ENCODE data around the gene RAP1GAP2. TPM values are rescaled to one million over a fixed set of nuclear protein-coding genes. Genes with fewer than 3 reads are reported as not detected.

Gene RAP1GAP2
- total and polyA plus RNA-seq, 2 of the 8 experiments (the other 6 are each of a cell fraction or from before 2014, with no cell fraction given) = 24.0 to 63.8 TPM

DNA sequence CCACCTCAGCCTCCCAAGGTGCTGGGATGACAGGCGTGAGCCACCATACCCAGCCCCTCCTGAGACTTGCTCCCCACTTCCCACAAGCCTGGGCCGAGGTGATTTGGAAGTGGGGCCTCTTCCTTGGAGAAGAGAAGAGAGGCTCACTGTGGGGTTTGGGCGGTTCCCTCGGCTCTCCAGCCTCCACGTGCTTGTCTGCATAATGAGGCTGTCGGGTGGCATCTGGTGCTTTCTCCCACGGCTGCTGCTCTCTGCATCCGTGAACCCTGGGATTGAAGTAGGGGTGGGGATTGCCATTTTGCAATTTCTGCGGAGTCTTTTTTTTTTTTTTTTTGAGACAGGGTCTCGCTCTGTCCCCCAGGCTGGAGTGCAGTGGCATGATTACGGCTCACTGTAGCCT is 101.4 kb downstream of the RAP1GAP2 start:
- no peaks in the 10 kb centered on the region for H3K27me3 ChIP-seq (replicated peaks in 1 of 4; ENCODE audit: control insufficient read depth in 3 of 4, extremely low read depth in 1 of 4, insufficient read depth in 3 of 4, low read length in 3 of 4)
- H4K8ac ChIP-seq (ENCODE audit: extremely low read depth, insufficient read depth, low read length) = no peak overlapping the region
- H3K4me2 ChIP-seq (ENCODE audit: insufficient read depth in 1 of 2, low read depth in 2 of 2, low read length in 2 of 2) = no peak overlapping the region
- FAIRE-seq = no peak
- no peak overlapping the region for H3K14ac ChIP-seq (ENCODE audit: insufficient read length)
- no peak overlapping the region for H2BK20ac ChIP-seq (ENCODE audit: low read length)
- H3K23me2 ChIP-seq (ENCODE audit: low read depth, low read length) = 0 out of 2 replicates have a peak, but pooled peaks cover 2% of the 10 kb centered on the region
- H2BK5ac ChIP-seq (ENCODE audit: low read depth, low read length) = no peak overlapping the region
- H3K18ac ChIP-seq (ENCODE audit: extremely low read depth, low read length) = no peak overlapping the region
- peaks cover 22% of the 10 kb centered on the region for H3K79me1 ChIP-seq (ENCODE audit: low read depth, low read length)
- H3K4ac ChIP-seq (replicated peaks; ENCODE audit: insufficient read length, low read depth, low read length) = no peak overlapping the region
- POLR2A ChIA-PET (ENCODE audit: partially characterized antibody) = interaction anchor here (1.5 kb wide), 1 partner anchor 43 kb away, joined by 4 read pairs; no protein-coding TSS in a partner anchor
- peaks cover 0 to 8% (median 5%) of the 10 kb centered on the region in 4 experiments; a peak in 5 of 7 replicates for H3K4me1 ChIP-seq (replicated peaks in 1 of 4; ENCODE audit: control insufficient read depth in 3 of 4, insufficient read depth in 4 of 4, low read length in 3 of 4)
- no peaks in the 10 kb centered on the region for H3K36me3 ChIP-seq (ENCODE audit: control insufficient read depth in 2 of 4, insufficient read depth in 4 of 4, low read length in 3 of 4)
- no peak overlapping the region for H2BK12ac ChIP-seq (ENCODE audit: low read depth, low read length)
- H3K4me3 ChIP-seq (ENCODE audit: extremely low read depth in 1 of 4, insufficient read depth in 2 of 4, low read depth in 3 of 4, low read length in 4 of 4) = no peak overlapping the region
- no peak overlapping the region for H3K23ac ChIP-seq (ENCODE audit: insufficient read length)
- no peak overlapping the region for H3K9ac ChIP-seq (replicated peaks in 1 of 4; ENCODE audit: extremely low read depth in 1 of 4, low read depth in 3 of 4, low read length in 3 of 4)
- no peak for DNase-seq (ENCODE audit: low read depth in 1 of 2, low spot score in 2 of 2)
- H2AFZ ChIP-seq (ENCODE audit: low read length) = no peak overlapping the region
- H3K27ac ChIP-seq (ENCODE audit: low read depth, low read length) = no peak overlapping the region
- H3K9me3 ChIP-seq (ENCODE audit: insufficient read depth in 2 of 2, low read depth in 1 of 2, low read length in 1 of 2) = no peaks in the 10 kb centered on the region; a peak in 1 of 4 replicates
- no peak overlapping the region for H2BK15ac ChIP-seq (ENCODE audit: low read length)
- no peak overlapping the region for H4K91ac ChIP-seq (replicated peaks; ENCODE audit: insufficient read length, low read length)
- peaks cover 3 to 6% of the 10 kb centered on the region in 2 experiments for H4K20me1 ChIP-seq (replicated peaks in 1 of 2; ENCODE audit: control insufficient read depth in 1 of 2, insufficient read depth in 2 of 2, low read length in 2 of 2)
- no peak overlapping the region for H4K5ac ChIP-seq (ENCODE audit: insufficient read length, low read depth, low read length)
- H2AK5ac ChIP-seq (ENCODE audit: low read depth, low read length) = no peak overlapping the region
- 93% methylated on average over 10 of the region's 11 CpGs; no CpG with 5 or more reads in 1 of the 2 experiments for WGBS, 2 experiments (ENCODE audit: extremely low coverage in 1 of 2, insufficient coverage in 1 of 2, insufficient read length in 1 of 2, insufficient replicate concordance in 2 of 2, low coverage in 1 of 2, low lambda C conversion rate in 2 of 2, missing lambda C conversion rate in 1 of 2)
- peaks cover 0 to 70% of the 10 kb centered on the region in 2 experiments; a peak in 3 of 4 replicates for H3K79me2 ChIP-seq (ENCODE audit: control insufficient read depth in 1 of 2, insufficient read depth in 2 of 2, low read length in 2 of 2)
- H2BK120ac ChIP-seq (replicated peaks; ENCODE audit: low read depth, low read length) = no peak overlapping the region
- CTCF ChIA-PET (ENCODE audit: partially characterized antibody) = interaction anchor here (1.2 to 2.3 kb wide), 3 partner anchors 28 to 107 kb away, joined by 3 to 9 read pairs (median 5); no protein-coding TSS in a partner anchor
- H3K56ac ChIP-seq (replicated peaks; ENCODE audit: insufficient read length, low read depth, low read length) = no peak overlapping the region
- TF ChIP-seq RAD21 (IDR thresholded peaks at IDR 0.05 in 1 of 2, conservative IDR thresholded peaks at IDR 0.05 in 1 of 2; ENCODE audit: low read depth in 2 of 2, low read length in 2 of 2) (no peak), BCL11A (IDR thresholded peaks at IDR 0.05; ENCODE audit: low read depth in 2 of 2, low read length in 2 of 2) (no peak), MAFK (IDR thresholded peaks at IDR 0.05; ENCODE audit: low read depth, low read length) (no peak), RXRA (IDR thresholded peaks at IDR 0.05; ENCODE audit: insufficient read depth, low read depth, low read length) (no peak)
- TF ChIP-seq, protein P1, sequence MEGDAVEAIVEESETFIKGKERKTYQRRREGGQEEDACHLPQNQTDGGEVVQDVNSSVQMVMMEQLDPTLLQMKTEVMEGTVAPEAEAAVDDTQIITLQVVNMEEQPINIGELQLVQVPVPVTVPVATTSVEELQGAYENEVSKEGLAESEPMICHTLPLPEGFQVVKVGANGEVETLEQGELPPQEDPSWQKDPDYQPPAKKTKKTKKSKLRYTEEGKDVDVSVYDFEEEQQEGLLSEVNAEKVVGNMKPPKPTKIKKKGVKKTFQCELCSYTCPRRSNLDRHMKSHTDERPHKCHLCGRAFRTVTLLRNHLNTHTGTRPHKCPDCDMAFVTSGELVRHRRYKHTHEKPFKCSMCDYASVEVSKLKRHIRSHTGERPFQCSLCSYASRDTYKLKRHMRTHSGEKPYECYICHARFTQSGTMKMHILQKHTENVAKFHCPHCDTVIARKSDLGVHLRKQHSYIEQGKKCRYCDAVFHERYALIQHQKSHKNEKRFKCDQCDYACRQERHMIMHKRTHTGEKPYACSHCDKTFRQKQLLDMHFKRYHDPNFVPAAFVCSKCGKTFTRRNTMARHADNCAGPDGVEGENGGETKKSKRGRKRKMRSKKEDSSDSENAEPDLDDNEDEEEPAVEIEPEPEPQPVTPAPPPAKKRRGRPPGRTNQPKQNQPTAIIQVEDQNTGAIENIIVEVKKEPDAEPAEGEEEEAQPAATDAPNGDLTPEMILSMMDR (IDR thresholded peaks at IDR 0.05; ENCODE audit: control extremely low read depth in 1 of 3, insufficient read depth in 1 of 3, low read depth in 1 of 3, low read length in 3 of 3) = no peak
